C4-2B (cell line): ENCODE data around the gene TASP1.
"Not testable (repeated sequence)": the region's sequence is repeated elsewhere in the genome, so short reads cannot be mapped to it uniquely, and the experiment has no call there.

ENCODE experiments used
- ZFX ChIP-seq: fragments of 450-650 bp; IDR thresholded peaks from 2 replicates; pipeline ENCODE4 v1.6.1; 2017
- TF ChIP-seq, protein P1 (sequence below): fragments of 450-650 bp; conservative IDR thresholded peaks from 2 replicates; pipeline ENCODE4 v1.5.1; 2017; ENCODE audit warnings: mild to moderate bottlenecking

DNA sequence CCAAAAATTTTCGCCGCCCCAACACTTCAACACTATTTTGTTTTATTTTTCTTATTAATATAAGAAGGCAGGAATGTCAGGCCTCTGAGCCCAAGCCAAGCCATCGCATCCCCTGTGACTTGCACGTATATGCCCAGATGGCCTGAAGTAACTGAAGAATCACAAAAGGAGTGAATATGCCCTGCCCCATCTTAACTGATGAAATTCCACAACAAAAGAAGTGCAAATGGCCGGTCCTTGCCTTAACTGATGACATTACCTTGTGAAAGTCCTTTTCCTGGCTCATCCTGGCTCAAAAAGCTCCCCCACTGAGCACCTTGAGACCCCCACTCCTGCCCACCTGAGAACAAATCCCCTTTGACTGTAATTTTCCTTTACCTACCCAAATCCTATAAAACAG is 276.6 kb downstream of the TASP1 start:
- TF ChIP-seq, protein P1, sequence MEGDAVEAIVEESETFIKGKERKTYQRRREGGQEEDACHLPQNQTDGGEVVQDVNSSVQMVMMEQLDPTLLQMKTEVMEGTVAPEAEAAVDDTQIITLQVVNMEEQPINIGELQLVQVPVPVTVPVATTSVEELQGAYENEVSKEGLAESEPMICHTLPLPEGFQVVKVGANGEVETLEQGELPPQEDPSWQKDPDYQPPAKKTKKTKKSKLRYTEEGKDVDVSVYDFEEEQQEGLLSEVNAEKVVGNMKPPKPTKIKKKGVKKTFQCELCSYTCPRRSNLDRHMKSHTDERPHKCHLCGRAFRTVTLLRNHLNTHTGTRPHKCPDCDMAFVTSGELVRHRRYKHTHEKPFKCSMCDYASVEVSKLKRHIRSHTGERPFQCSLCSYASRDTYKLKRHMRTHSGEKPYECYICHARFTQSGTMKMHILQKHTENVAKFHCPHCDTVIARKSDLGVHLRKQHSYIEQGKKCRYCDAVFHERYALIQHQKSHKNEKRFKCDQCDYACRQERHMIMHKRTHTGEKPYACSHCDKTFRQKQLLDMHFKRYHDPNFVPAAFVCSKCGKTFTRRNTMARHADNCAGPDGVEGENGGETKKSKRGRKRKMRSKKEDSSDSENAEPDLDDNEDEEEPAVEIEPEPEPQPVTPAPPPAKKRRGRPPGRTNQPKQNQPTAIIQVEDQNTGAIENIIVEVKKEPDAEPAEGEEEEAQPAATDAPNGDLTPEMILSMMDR: not testable (repeated sequence)
- TF ChIP-seq ZFX: not testable (repeated sequence)
